Fibroblast of upper back skin (primary cell): ENCODE measurements around the gene CKAP4.

Experiments used
- DNase-seq: peaks from one replicate; pipeline ENCODE4 v3.0.0-alpha.2; 2013

Gene CKAP4

DNA sequence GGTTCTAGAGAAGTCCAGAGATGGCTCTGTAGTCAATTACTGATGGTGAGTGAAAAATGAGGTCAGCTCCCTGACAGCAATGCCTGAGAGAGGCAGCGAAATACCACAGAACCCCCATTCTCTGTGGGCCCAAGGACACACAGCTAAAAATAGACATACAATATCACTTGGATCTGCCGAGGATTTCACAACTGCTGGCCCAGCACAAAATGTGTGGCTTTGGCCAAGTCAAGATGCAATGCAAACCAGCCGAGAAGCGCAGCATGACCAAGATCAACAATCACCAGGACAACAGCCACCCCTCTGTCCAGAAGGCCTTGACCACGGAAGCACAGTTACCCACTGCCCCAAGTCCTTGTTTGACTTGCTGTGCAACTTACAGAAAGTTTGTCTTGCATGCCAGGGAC is 52.2 kb downstream of the CKAP4 start:
- DNase-seq: peak; percentile 90

GRCh38 chr12:106194351-106194750 is 53.5 kb downstream of the CKAP4 start:
- no peak for DNase-seq

DNA sequence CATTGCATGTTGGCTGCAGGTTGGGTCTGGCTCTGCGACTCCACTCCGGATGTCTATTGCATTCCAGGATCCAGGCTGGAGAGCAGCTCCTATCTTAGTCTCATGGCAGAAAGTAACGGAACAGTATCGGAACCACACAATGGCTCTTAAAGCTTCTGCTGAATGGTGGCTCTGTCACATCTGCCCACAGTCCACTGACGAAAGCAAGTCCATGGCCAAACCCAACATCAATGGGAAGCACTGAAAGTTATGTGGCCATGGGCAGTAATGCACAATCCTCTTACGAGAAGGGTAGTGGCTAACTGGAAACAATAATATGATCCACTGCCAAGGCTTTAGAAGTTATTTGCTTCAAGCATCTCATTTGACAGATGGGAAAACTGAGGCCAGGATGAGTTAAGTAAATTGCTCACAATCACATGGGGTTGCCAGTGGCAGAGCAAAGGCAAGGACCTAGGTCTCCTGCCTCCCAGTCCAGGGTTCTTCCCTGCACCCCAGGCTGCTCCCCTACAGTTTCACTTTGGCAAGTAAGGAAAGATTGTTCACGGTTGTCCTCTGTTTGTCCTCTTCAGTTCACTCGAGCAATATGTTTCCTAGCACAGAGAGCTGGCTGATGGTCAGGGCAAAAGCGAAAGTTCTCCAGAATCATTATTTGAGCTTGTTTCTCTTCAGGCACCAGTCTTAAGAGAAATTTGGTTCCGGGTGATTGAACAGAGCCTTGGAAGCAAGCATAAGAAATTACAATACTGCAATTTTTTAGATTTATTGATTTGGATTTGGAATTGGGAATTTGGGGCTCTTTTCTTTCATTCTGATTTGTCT is 54.2 kb downstream of the CKAP4 start:
- DNase-seq: no peak

- DNase-seq: no peak
Measured at GRCh38 chr12:106192659-106193393, 55.0 kb downstream of the CKAP4 start.

- no peak for DNase-seq
Measured at GRCh38 chr12:106190581-106190980, 57.2 kb downstream of the CKAP4 start.

GRCh38 chr12:106189341-106189740 is 58.5 kb downstream of the CKAP4 start:
- no peak for DNase-seq

GRCh38 chr12:106188256-106188655 is 59.6 kb downstream of the CKAP4 start:
- no peak for DNase-seq
